Tibial artery (tissue), 4 donors: ENCODE results near the gene SUB1.

ENCODE experiments used
- DNase-seq, 2 donors: peaks; one replicate each; pipeline ENCODE4 v3.0.0-alpha.2; 2019
- H3K27ac ChIP-seq, 2 donors: fragments of 200-600 bp; sonication (generic) in 1 of 2; 1 replicate in 1 of 2; 2 replicates in 1 of 2; pipeline ENCODE4 v1.5.1; 2018 to 2019; ENCODE audit warnings: mild to moderate bottlenecking in 1 of 2
- H3K27me3 ChIP-seq, 2 donors: fragments of 200-600 bp; sonication (generic) in 1 of 2; one replicate each; pipeline versions ENCODE4 v1.5.1 to v1.6.0; 2016 to 2019
- H3K36me3 ChIP-seq, 3 donors: fragments of 200-600 bp; sonication (generic) in 2 of 3; one replicate each; pipeline ENCODE4 v1.5.1; 2016 to 2019; ENCODE audit warnings: mild to moderate bottlenecking in 2 of 3
- H3K4me1 ChIP-seq, 4 donors: fragments of 200-600 bp; sonication (generic) in 2 of 4; 1 replicate in 3 of 4; 2 replicates in 1 of 4; pipeline ENCODE4 v1.5.1; 2016 to 2019
- H3K4me3 ChIP-seq, 2 donors: fragments of 200-600 bp; sonication (generic) in 1 of 2; 1 replicate in 1 of 2; 2 replicates in 1 of 2; pipeline ENCODE4 v1.5.1; 2018 to 2019; ENCODE audit warnings: mild to moderate bottlenecking in 2 of 2
- H3K9me3 ChIP-seq, 3 donors: fragments of 200-600 bp; sonication (generic) in 1 of 3; one replicate each; pipeline ENCODE4 v1.5.1; 2016 to 2019
- CTCF ChIP-seq, 2 experiments: fragments of 200-600 bp in 1 of 2; fragments of 450-650 bp in 1 of 2; IDR thresholded peaks; one replicate each; pipeline ENCODE4 v1.5.1; 2017 to 2019; ENCODE audit warnings: antibody characterized with exemption in 2 of 2, mild to moderate bottlenecking in 1 of 2, moderate library complexity in 1 of 2
- intact Hi-C: fragments of 100-400 bp; cut with DNase I; formaldehyde crosslinking; loops from one replicate; pipeline ENCODE4 v1.15.0; 2023; ENCODE audit warnings: low total_unique reads

Gene SUB1

GRCh38 chr5:32645246-32645645, 59.9 kb downstream of the SUB1 start:
- no peaks in the 10 kb centered on the region for H3K9me3 ChIP-seq
- no peaks in the 10 kb centered on the region for H3K27me3 ChIP-seq
- intact Hi-C loops = no loop called here
- peak overlapping the region; percentile 6 to 57 for H3K27ac ChIP-seq
- H3K4me3 ChIP-seq = no peak overlapping the region
- H3K4me1 ChIP-seq = peaks cover 0 to 25% (median 2%) of the 10 kb centered on the region in 4 donors
- H3K36me3 ChIP-seq = no peaks in the 10 kb centered on the region
- no peak for TF ChIP-seq CTCF (IDR thresholded peaks at IDR 0.05)
- DNase-seq = peak in 1 of 2 donors; percentile 72

GRCh38 chr5:32646061-32646969, 61.0 kb downstream of the SUB1 start:
- H3K27me3 ChIP-seq = no peaks in the 10 kb centered on the region
- H3K9me3 ChIP-seq = no peaks in the 10 kb centered on the region
- intact Hi-C loops = no loop called here
- TF ChIP-seq CTCF (IDR thresholded peaks at IDR 0.05) = no peak
- peaks cover 0 to 22% (median 2%) of the 10 kb centered on the region in 4 donors for H3K4me1 ChIP-seq
- no peaks in the 10 kb centered on the region for H3K36me3 ChIP-seq
- DNase-seq = no peak
- H3K27ac ChIP-seq = peak overlapping the region; percentile 6 to 57
- no peak overlapping the region for H3K4me3 ChIP-seq

GRCh38 chr5:32651088-32651487, 65.7 kb downstream of the SUB1 start:
- Histone ChIP-seq H3K9me3 (no peaks in the 10 kb centered on the region), H3K27me3 (no peaks in the 10 kb centered on the region), H3K36me3 (no peaks in the 10 kb centered on the region), H3K4me3 (no peak overlapping the region), H3K27ac (no peak overlapping the region), H3K4me1 (peaks cover 0 to 22% (median 4%) of the 10 kb centered on the region in 4 donors)
- no peak for DNase-seq
- TF ChIP-seq CTCF (IDR thresholded peaks at IDR 0.05) = no peak
- intact Hi-C loops = no loop called here

GRCh38 chr5:32651638-32652037, 66.3 kb downstream of the SUB1 start:
- peak overlapping the region; percentile 1 to 25 for H3K27ac ChIP-seq
- H3K4me1 ChIP-seq = peaks cover 0 to 16% (median 2%) of the 10 kb centered on the region in 4 donors
- no peaks in the 10 kb centered on the region for H3K27me3 ChIP-seq
- no peak for DNase-seq
- TF ChIP-seq CTCF (IDR thresholded peaks at IDR 0.05) = no peak
- intact Hi-C loops = no loop called here
- no peaks in the 10 kb centered on the region for H3K9me3 ChIP-seq
- no peaks in the 10 kb centered on the region for H3K36me3 ChIP-seq
- H3K4me3 ChIP-seq = no peak overlapping the region
